PC-9 (cell line): ENCODE measurements around the gene CUL2. TPM values are rescaled to one million over a fixed set of nuclear protein-coding genes. Genes with fewer than 3 reads are reported as not detected.

ENCODE experiments used
- BruUV-seq: library from RNA; stranded (reverse); fragments of 400-500 nt; replicated peaks from 2 replicates; lab custom pipeline; 2021; lab: Mats Ljungman, UMichigan
- CTCF ChIA-PET: fragments of 300-600 bp; sonication (Branson Sonifier 250); formaldehyde crosslinking; loops from one replicate; lab custom pipeline; 2022; ENCODE audit warnings: antibody characterized with exemption; lab: Charles Lee
- POLR2A ChIA-PET: fragments of 300-600 bp; sonication (Branson Sonifier 250); formaldehyde crosslinking; loops from one replicate; lab custom pipeline; 2022; ENCODE audit warnings: antibody characterized with exemption; ENCODE audit not compliant: unreplicated experiment; lab: Charles Lee
- DNase-seq, 2 experiments: peaks; one replicate each; pipeline versions ENCODE4 v3.0.0 to v3.0.0-alpha.2; 2015 to 2022; ENCODE audit warnings: mixed read lengths in 1 of 2
- H2AFZ ChIP-seq: fragments of 200-600 bp; sonication (generic); 2 replicates; pipeline ENCODE4 v1.8.1; 2017; ENCODE audit warnings: antibody characterized with exemption
- H3F3A ChIP-seq: fragments of 200-600 bp; sonication (generic); 2 replicates; pipeline ENCODE4 v1.8.1; 2017; ENCODE audit warnings: antibody characterized with exemption, mild to moderate bottlenecking, low read depth; ENCODE audit not compliant: insufficient read depth
- H3K27ac ChIP-seq: fragments of 200-600 bp; sonication (generic); 2 replicates; pipeline ENCODE4 v1.6.1; 2016; ENCODE audit warnings: mixed run types
- H3K27me3 ChIP-seq: fragments of 200-600 bp; sonication (generic); 2 replicates; pipeline ENCODE4 v1.6.1; 2016; ENCODE audit warnings: low read depth, mixed run types; ENCODE audit not compliant: insufficient read depth
- H3K36me3 ChIP-seq: fragments of 200-600 bp; sonication (generic); 2 replicates; pipeline ENCODE4 v1.6.1; 2016; ENCODE audit warnings: low read depth, mixed run types
- H3K4me1 ChIP-seq: fragments of 200-600 bp; sonication (generic); replicated peaks from 2 replicates; pipeline ENCODE4 v1.6.1; 2016; ENCODE audit warnings: mixed run types; ENCODE audit not compliant: insufficient read depth
- H3K4me2 ChIP-seq: fragments of 200-600 bp; sonication (generic); 2 replicates; pipeline ENCODE4 v1.6.1; 2017; ENCODE audit warnings: mixed run types
- H3K4me3 ChIP-seq: fragments of 200-600 bp; sonication (generic); 2 replicates; pipeline ENCODE4 v1.6.1; 2016; ENCODE audit warnings: mixed run types
- H3K79me2 ChIP-seq: fragments of 200-600 bp; sonication (generic); 2 replicates; pipeline ENCODE4 v1.6.1; 2017; ENCODE audit warnings: low read depth, mixed run types
- H3K9me2 ChIP-seq: fragments of 200-600 bp; sonication (generic); 2 replicates; pipeline ENCODE4 v1.8.1; 2017; ENCODE audit warnings: mild to moderate bottlenecking; ENCODE audit not compliant: insufficient read depth
- H3K9me3 ChIP-seq: fragments of 200-600 bp; sonication (generic); 2 replicates; pipeline ENCODE4 v1.8.1; 2016; ENCODE audit warnings: low read depth; ENCODE audit not compliant: insufficient read depth
- H4K20me1 ChIP-seq: fragments of 200-600 bp; sonication (generic); 2 replicates; pipeline ENCODE4 v1.8.1; 2017; ENCODE audit not compliant: insufficient read depth
- CTCF ChIP-seq: fragments of 200-600 bp; sonication (generic); conservative IDR thresholded peaks from 2 replicates; pipeline ENCODE4 v1.6.1; 2017; ENCODE audit warnings: mixed run types, antibody characterized with exemption, mild to moderate bottlenecking, moderate library complexity
- EZH2 ChIP-seq: fragments of 200-600 bp; sonication (generic); IDR thresholded peaks from 2 replicates; pipeline ENCODE4 v1.8.0; 2017; ENCODE audit warnings: antibody characterized with exemption, low read depth
- intact Hi-C: fragments of 100-400 bp; cut with micrococcal nuclease; formaldehyde crosslinking; loops from one replicate; pipeline ENCODE4 v1.10.0; 2022; ENCODE audit not compliant: unreplicated experiment
- total RNA-seq: library from RNA; stranded (reverse); gene quantifications from 2 replicates; pipeline ENCODE4 v1.2.3, GENCODE V29; 2021

CUL2 gene
- total RNA-seq, 1 experiment from 2014 or later: 31.5 TPM

- Histone ChIP-seq H3K27ac (no peak overlapping the region), H3K4me3 (no peak overlapping the region), H3K4me2 (no peak overlapping the region), H3K9me3 (peaks cover 8% of the 10 kb centered on the region), H3F3A (peaks cover 17% of the 10 kb centered on the region), H3K79me2 (no peaks in the 10 kb centered on the region), H3K9me2 (no peaks in the 10 kb centered on the region), H3K27me3 (no peaks in the 10 kb centered on the region), H3K4me1 (peaks cover 18% of the 10 kb centered on the region), H2AFZ (no peak overlapping the region), H3K36me3 (no peaks in the 10 kb centered on the region), H4K20me1 (no peaks in the 10 kb centered on the region)
- no peak for DNase-seq
- POLR2A ChIA-PET: no interaction called here
- CTCF ChIA-PET: no interaction called here
- intact Hi-C loops: no loop called here
- TF ChIP-seq CTCF (no peak), EZH2 (no peak)
- no TSS peak for BruUV-seq
Observed at GRCh38 chr10:34988397-34989067, 101.6 kb downstream of the CUL2 start.

GRCh38 chr10:34985823-34986222 is 104.3 kb downstream of the CUL2 start:
- no peaks in the 10 kb centered on the region for H3K4me1 ChIP-seq
- POLR2A ChIA-PET: no interaction called here
- H3K9me2 ChIP-seq: no peaks in the 10 kb centered on the region
- no TSS peak for BruUV-seq
- H3F3A ChIP-seq: no peaks in the 10 kb centered on the region
- intact Hi-C loops: no loop called here
- H3K36me3 ChIP-seq: no peaks in the 10 kb centered on the region
- peaks cover 8% of the 10 kb centered on the region for H3K9me3 ChIP-seq
- no peaks in the 10 kb centered on the region for H3K79me2 ChIP-seq
- H3K4me3 ChIP-seq: no peak overlapping the region
- H3K4me2 ChIP-seq: no peak overlapping the region
- CTCF ChIA-PET: interaction anchor here (1.1 kb wide), 1 partner anchor 260 kb away, joined by 10 read pairs; no protein-coding TSS in a partner anchor
- no peaks in the 10 kb centered on the region for H3K27me3 ChIP-seq
- H3K27ac ChIP-seq: no peak overlapping the region
- TF ChIP-seq CTCF (peak; percentile 42; the same call in 1 of the 2 replicates), EZH2 (no peak)
- H4K20me1 ChIP-seq: no peaks in the 10 kb centered on the region
- no peak for DNase-seq
- no peak overlapping the region for H2AFZ ChIP-seq

- H3K9me2 ChIP-seq: no peaks in the 10 kb centered on the region
- H3K27ac ChIP-seq: no peak overlapping the region
- CTCF ChIA-PET: interaction anchor here (1.1 kb wide), 1 partner anchor 259 kb away, joined by 10 read pairs; no protein-coding TSS in a partner anchor
- no peak for DNase-seq
- peaks cover 8% of the 10 kb centered on the region for H3K9me3 ChIP-seq
- no peaks in the 10 kb centered on the region for H3K4me1 ChIP-seq
- H3K4me2 ChIP-seq: no peak overlapping the region
- no peaks in the 10 kb centered on the region for H4K20me1 ChIP-seq
- POLR2A ChIA-PET: no interaction called here
- H3K4me3 ChIP-seq: no peak overlapping the region
- no peaks in the 10 kb centered on the region for H3K27me3 ChIP-seq
- H3K79me2 ChIP-seq: no peaks in the 10 kb centered on the region
- no peaks in the 10 kb centered on the region for H3F3A ChIP-seq
- intact Hi-C loops: no loop called here
- no TSS peak for BruUV-seq
- H3K36me3 ChIP-seq: no peaks in the 10 kb centered on the region
- TF ChIP-seq CTCF (no peak), EZH2 (no peak)
- H2AFZ ChIP-seq: no peak overlapping the region
Observed at GRCh38 chr10:34985146-34985545, 105.0 kb downstream of the CUL2 start.
